GM18502 (cell line): ENCODE measurements around the gene SRPRB.

Source experiments
- ATAC-seq: cut with Tn5 transposase; IDR thresholded peaks from one replicate; pipeline ENCODE4 v1.9.1; 2021; ENCODE audit warnings: mild to moderate bottlenecking; ENCODE audit not compliant: unreplicated experiment, poor library complexity

The SRPRB gene

GRCh38 chr3:133805702-133806475 is at the start of gene SRPRB:
Gene SRPRB, plus strand, starts transcription at chr3:133805815. Its CDS starts 34 bp downstream, at chr3:133805849.
- ATAC-seq = peak; percentile 99

GRCh38 chr3:133756716-133757694 is 48.6 kb upstream of the SRPRB start:
- ATAC-seq = no peak

- no peak for ATAC-seq
Measured at GRCh38 chr3:133757701-133758567, 47.7 kb upstream of the SRPRB start.

DNA sequence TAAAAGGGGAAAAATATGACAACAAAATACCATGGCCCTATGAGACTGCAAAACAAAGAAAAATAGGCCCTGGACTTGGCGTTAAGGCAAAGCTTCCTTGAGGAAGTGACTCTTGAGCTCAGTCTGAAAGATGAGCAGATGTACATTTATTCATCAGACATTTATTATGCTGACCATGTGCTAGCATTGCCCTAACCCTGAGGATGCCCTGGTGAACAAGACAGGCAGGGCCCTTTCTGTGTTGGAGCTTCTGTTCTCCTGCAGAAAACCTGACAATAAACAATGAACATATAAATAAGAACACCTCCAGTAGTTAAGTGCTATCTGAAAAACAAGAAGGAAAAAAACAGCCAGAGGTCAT is 47.1 kb upstream of the SRPRB start:
- no peak for ATAC-seq

GRCh38 chr3:133758964-133759739 is 46.5 kb upstream of the SRPRB start:
- ATAC-seq = no peak

- no peak for ATAC-seq
Measured at GRCh38 chr3:133759740-133760305, 45.8 kb upstream of the SRPRB start.

DNA sequence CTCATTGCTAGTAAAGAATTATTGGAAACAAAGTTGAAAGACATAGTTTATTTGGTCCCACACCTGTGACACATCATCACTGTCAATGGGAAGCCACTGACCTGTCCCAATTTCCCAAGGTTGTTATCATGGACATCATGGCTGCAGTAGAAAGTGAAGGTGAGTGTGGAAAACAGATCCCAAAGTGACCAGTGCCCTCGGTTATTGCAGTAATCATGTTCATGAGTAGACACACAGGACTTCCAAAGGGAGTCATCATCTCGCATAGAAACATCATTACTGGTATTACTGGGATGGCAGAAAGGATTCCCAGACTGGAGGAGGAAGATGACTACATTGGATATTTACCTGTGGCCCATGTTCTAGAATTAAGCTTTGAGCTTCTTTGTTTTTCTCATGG is 44.7 kb upstream of the SRPRB start:
- ATAC-seq = no peak

DNA sequence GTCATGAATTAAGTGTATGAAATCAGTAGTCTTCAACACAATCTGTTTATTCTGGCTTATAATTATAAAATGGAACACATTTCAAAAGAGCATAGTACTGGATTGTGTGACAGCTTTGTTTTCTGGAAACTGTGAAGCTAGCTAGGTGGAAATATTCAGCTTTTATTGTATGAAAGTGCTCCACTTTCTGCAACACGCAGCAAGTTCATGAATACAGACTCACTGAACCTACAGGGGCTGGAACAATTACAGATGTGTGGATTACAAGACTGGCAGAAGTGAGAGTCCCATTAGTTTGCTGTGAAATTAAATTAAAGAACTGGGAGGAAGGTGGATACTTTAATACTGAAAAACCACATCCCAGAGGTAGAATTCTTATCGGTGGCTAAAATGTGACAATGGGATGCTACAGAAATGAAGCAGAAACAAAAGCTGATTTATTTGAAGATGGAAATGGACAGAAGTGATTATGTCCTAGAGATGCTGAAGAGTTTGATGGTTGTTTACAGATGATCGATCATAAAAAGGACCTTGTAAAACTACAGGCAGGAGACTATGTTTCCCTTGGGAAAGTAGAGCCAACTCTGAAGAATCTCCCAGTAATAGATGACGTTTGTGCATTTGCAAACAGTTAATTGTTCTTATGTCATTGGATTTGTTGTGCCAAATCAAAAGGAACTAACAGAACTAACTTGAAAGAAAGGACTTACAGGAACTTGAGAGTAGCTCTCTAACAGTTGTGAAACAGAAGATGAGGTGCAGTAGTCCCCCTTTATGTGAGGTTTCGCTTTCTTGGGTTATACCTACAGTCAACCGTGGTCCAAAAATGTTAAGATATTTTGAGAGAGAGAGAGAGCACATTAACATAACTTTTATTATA is 43.8 kb upstream of the SRPRB start:
- no peak for ATAC-seq

DNA sequence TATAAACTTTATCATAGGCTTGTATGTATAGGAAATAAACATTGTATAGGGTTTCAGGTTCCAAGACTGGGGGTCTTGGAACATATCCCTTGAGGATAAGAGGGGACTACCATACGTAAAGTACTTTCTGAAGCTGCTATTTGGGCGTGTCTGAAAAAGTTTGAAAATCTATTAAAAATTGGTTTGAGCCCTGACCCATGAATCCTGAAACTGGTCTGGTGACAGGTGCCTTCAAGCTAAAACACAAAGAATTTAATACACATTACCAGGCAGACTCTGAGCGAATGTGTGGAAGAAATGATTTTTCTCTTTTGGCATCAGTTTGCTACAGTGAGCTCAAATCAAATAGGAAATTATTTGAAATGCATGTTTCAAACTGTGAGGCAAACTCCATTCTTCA is 43.1 kb upstream of the SRPRB start:
- no peak for ATAC-seq

DNA sequence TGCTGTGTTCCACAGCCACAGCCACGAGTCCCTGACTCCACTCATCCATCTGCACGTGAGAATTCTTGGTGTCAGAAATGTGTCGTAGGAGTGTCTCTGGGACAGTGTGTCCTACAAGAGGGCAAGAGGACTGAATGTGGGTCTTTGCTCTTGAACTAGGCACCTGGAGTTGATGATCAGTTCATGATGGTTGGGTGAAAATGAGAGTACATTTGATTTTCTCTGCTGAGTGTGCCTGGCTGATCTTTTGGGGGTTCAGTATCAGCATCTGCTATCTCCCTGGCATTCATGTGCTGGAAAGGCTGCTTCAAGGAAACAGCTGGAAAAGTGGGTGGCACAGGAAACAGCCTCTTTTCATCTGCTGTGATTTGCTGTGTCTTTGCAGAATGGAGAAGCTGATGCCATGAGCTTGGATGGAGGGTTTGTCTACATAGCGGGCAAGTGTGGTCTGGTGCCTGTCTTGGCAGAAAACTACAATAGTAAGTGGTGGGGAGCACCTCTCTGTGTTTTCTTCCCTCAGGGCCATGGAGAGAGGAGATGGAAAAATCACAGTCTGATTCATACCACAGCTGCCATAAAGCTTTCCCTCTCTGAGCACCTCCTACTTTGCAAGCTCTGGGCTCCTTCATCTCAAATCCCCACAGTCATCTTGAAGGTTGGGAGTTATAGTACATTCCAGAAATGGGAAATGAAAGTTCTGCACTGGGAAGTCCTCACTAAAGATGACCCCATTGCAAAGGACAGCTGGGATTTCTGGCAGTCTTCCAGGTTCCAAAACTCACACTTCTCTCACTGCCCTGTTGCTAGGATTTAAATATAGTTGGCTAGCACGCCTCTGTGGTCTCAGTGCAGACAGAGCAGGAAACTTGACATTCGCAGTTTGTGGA is 41.6 kb upstream of the SRPRB start:
- ATAC-seq = no peak

DNA sequence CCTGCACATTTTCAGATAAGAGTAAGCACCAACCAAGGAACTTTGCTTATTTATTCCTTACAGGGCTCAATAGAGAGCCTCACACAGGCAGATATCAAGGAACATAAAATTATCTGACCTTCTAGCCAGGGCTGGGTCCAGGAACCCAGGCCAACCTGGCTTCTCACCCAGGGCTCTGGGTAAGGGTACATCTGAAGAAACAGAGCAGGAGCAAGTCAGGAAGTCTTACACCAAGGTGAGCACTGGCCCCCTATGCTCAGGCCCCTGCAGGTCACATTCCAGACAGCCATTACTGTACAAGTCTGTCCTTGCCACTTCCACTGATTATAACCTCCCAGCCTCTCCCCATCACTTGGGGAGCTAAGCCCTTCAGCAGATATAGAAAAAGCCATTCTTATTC is 40.4 kb upstream of the SRPRB start:
- ATAC-seq = no peak

DNA sequence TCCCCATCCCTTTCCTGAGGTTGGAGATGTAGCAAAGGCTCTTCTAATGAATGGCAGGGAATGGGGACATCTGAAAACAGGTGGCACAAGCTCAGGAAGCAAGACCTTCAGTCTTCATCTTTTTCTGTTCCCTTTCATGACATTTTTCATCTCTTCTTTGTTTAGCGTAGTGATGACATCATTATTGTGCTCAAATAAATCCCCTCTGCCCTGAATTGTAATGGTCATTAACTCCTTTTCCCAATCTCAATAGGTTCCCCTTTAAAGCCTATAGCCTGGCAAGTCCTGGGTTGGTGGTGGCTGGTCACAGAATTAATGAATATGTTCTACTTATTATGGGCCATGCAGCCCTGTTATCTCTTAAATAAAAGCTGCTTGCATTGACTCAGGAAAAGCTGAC is 38.0 kb upstream of the SRPRB start:
- ATAC-seq = no peak

DNA sequence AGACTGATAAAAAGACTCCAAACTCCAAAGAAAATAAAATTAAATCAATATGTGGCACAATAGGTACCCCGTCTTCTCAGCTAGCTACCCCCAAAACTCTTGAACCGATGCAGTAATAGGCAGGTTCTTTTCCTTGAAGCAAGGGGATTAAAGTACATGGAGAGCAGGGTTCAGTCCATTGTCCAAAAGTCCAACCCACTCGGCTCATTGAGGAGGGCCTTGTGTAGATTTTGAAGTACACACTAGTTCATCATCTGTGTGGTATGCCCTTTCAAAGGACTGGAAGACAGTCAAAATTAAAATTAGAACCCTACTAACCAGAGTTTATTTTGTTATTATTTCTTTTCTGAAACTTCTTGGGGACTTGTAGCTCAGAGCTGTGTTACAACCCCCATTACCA is 36.1 kb upstream of the SRPRB start:
- no peak for ATAC-seq

- ATAC-seq = no peak
Measured at GRCh38 chr3:133773732-133774131, 31.9 kb upstream of the SRPRB start.

- ATAC-seq = no peak
Measured at GRCh38 chr3:133775309-133775708, 30.3 kb upstream of the SRPRB start.

GRCh38 chr3:133775835-133776234 is 29.8 kb upstream of the SRPRB start:
- ATAC-seq = no peak

- no peak for ATAC-seq
Measured at GRCh38 chr3:133776794-133777438, 28.7 kb upstream of the SRPRB start.
